H9 (cell line): ENCODE measurements around the gene TTN. TPM values are rescaled to one million over a fixed set of nuclear protein-coding genes. Genes with fewer than 3 reads are reported as not detected.

ENCODE experiments used
- DNase-seq: peaks from one replicate; pipeline ENCODE4 v3.0.0-alpha.2; 2017
- H2AFZ ChIP-seq: one replicate; pipeline ENCODE4 v1.6.1; 2013; ENCODE audit warnings: mild to moderate bottlenecking, low read length, control low read depth, moderate library complexity
- H2AK5ac ChIP-seq: 2 replicates; pipeline ENCODE4 v1.6.1; 2013; ENCODE audit warnings: low read length, control low read depth, mixed read lengths; ENCODE audit not compliant: insufficient read length
- H2BK120ac ChIP-seq: one replicate; pipeline ENCODE4 v1.6.1; 2013; ENCODE audit warnings: low read depth, mild to moderate bottlenecking, low read length, control low read depth, inconsistent platforms; ENCODE audit not compliant: poor library complexity, severe bottlenecking
- H2BK12ac ChIP-seq: 2 replicates; pipeline ENCODE4 v1.6.1; 2013; ENCODE audit warnings: low read length, control low read depth, mixed read lengths, low read depth; ENCODE audit not compliant: insufficient read length
- H2BK15ac ChIP-seq: 2 replicates; pipeline ENCODE4 v1.6.1; 2013; ENCODE audit warnings: low read depth, low read length, control low read depth
- H2BK20ac ChIP-seq: one replicate; pipeline ENCODE4 v1.6.1; 2013; ENCODE audit warnings: low read depth, mild to moderate bottlenecking, low read length, control low read depth, inconsistent platforms; ENCODE audit not compliant: poor library complexity, severe bottlenecking
- H2BK5ac ChIP-seq: 2 replicates; pipeline ENCODE4 v1.6.1; 2013; ENCODE audit warnings: low read length, control low read depth, mixed read lengths; ENCODE audit not compliant: insufficient read length
- H3K14ac ChIP-seq: 2 replicates; pipeline ENCODE4 v1.6.1; 2013; ENCODE audit warnings: low read length, control low read depth; ENCODE audit not compliant: insufficient read depth
- H3K18ac ChIP-seq: 2 replicates; pipeline ENCODE4 v1.6.1; 2013; ENCODE audit warnings: low read depth, mild to moderate bottlenecking, mixed read lengths, low read length, control low read depth; ENCODE audit not compliant: insufficient read length
- H3K23ac ChIP-seq: 2 replicates; pipeline ENCODE4 v1.6.1; 2013; ENCODE audit warnings: low read length, control low read depth, mixed read lengths, low read depth; ENCODE audit not compliant: insufficient read length
- H3K23me2 ChIP-seq: 2 replicates; pipeline ENCODE4 v1.6.1; 2013; ENCODE audit warnings: low read depth, mild to moderate bottlenecking, mixed read lengths, low read length, control low read depth; ENCODE audit not compliant: insufficient read length, poor library complexity, severe bottlenecking
- H3K27ac ChIP-seq: 2 replicates; pipeline ENCODE4 v1.5.1; 2013; ENCODE audit warnings: low read length, control low read depth, mixed read lengths, low read depth; ENCODE audit not compliant: insufficient read length
- H3K27me3 ChIP-seq: 2 replicates; pipeline ENCODE4 v1.6.1; 2013; ENCODE audit warnings: low read length, control low read depth, inconsistent platforms; ENCODE audit not compliant: insufficient read depth
- H3K4ac ChIP-seq: 2 replicates; pipeline ENCODE4 v1.6.1; 2013; ENCODE audit warnings: low read depth, mild to moderate bottlenecking, control low read depth, inconsistent platforms, low read length, moderate library complexity
- H3K4me1 ChIP-seq: 2 replicates; pipeline ENCODE4 v1.6.1; 2013; ENCODE audit warnings: low read length, control low read depth, inconsistent platforms; ENCODE audit not compliant: insufficient read depth
- H3K4me2 ChIP-seq: 2 replicates; pipeline ENCODE4 v1.6.1; 2013; ENCODE audit warnings: low read length, control low read depth, mixed read lengths; ENCODE audit not compliant: insufficient read length, insufficient read depth
- H3K56ac ChIP-seq: 2 replicates; pipeline ENCODE4 v1.6.1; 2013; ENCODE audit warnings: low read depth, mild to moderate bottlenecking, mixed read lengths, low read length, control low read depth; ENCODE audit not compliant: insufficient read length
- H3K79me1 ChIP-seq: 2 replicates; pipeline ENCODE4 v1.6.1; 2013; ENCODE audit warnings: low read depth, mild to moderate bottlenecking, moderate library complexity, low read length, control low read depth, inconsistent platforms; ENCODE audit not compliant: insufficient read depth, poor library complexity, severe bottlenecking
- H3K79me2 ChIP-seq: 2 replicates; pipeline ENCODE4 v1.6.1; 2013; ENCODE audit warnings: low read length, control low read depth, inconsistent platforms; ENCODE audit not compliant: insufficient read depth
- H3K9ac ChIP-seq: 2 replicates; pipeline ENCODE4 v1.6.1; 2013; ENCODE audit warnings: low read length, control low read depth, mixed read lengths; ENCODE audit not compliant: insufficient read length; ENCODE audit errors: extremely low read depth
- H3K9me3 ChIP-seq: one replicate; pipeline ENCODE4 v1.6.1; 2013; ENCODE audit warnings: low read depth, low read length, inconsistent platforms; ENCODE audit not compliant: control insufficient read depth
- H3T11ph ChIP-seq: one replicate; pipeline ENCODE4 v1.6.1; 2013; ENCODE audit warnings: mild to moderate bottlenecking, low read length, control low read depth, inconsistent platforms
- H4K20me1 ChIP-seq: one replicate; pipeline ENCODE4 v1.6.1; 2013; ENCODE audit not compliant: control insufficient read depth, insufficient read length, insufficient read depth
- H4K5ac ChIP-seq: 2 replicates; pipeline ENCODE4 v1.6.1; 2013; ENCODE audit warnings: low read depth, mild to moderate bottlenecking, mixed read lengths, low read length, control low read depth; ENCODE audit not compliant: insufficient read length
- H4K8ac ChIP-seq: replicated peaks from 2 replicates; pipeline ENCODE4 v1.6.1; 2013; ENCODE audit warnings: low read length, control low read depth, mixed read lengths, low read depth; ENCODE audit not compliant: insufficient read length
- H4K91ac ChIP-seq: 2 replicates; pipeline ENCODE4 v1.6.1; 2013; ENCODE audit warnings: low read depth, mild to moderate bottlenecking, moderate library complexity, mixed read lengths, low read length, control low read depth; ENCODE audit not compliant: insufficient read length
- H3K27ac Mint-ChIP-seq, 3 experiments: 2 replicates in 2 of 3; 3 replicates in 1 of 3; pipeline ENCODE4 v1.8.0; 2020 to 2021; ENCODE audit warnings: mixed read lengths in 3 of 3, mild to moderate bottlenecking in 1 of 3, moderate library complexity in 1 of 3
- H3K27me3 Mint-ChIP-seq: 2 replicates; pipeline ENCODE4 v1.8.0; 2021; ENCODE audit warnings: low read depth, mild to moderate bottlenecking, moderate library complexity, mixed read lengths
- H3K36me3 Mint-ChIP-seq, 3 experiments: 2 replicates in 2 of 3; 3 replicates in 1 of 3; pipeline ENCODE4 v1.8.0; 2020 to 2021; ENCODE audit warnings: low read depth in 3 of 3, mixed read lengths in 3 of 3; ENCODE audit not compliant: insufficient read depth in 1 of 3
- H3K4me1 Mint-ChIP-seq, 2 experiments: 2 replicates each; pipeline ENCODE4 v1.8.0; 2020; ENCODE audit warnings: mixed read lengths in 2 of 2
- H3K4me3 Mint-ChIP-seq, 2 experiments: 2 replicates in 1 of 2; 3 replicates in 1 of 2; pipeline ENCODE4 v1.8.0; 2020 to 2021; ENCODE audit warnings: mild to moderate bottlenecking in 2 of 2, mixed read lengths in 2 of 2, moderate library complexity in 1 of 2
- H3K9me3 Mint-ChIP-seq, 2 experiments: 2 replicates in 1 of 2; 3 replicates in 1 of 2; pipeline ENCODE4 v1.8.0; 2020; ENCODE audit warnings: mild to moderate bottlenecking in 2 of 2, mixed read lengths in 2 of 2, moderate library complexity in 1 of 2
- CTCF ChIP-seq: fragments of 200-600 bp; sonication (generic); conservative IDR thresholded peaks from 3 replicates; pipeline ENCODE4 v1.8.0; 2021; ENCODE audit warnings: antibody characterized with exemption, mild to moderate bottlenecking
- WGBS: extraction: QIAGEN DNeasy Blood & Tissue Kit; methylation state at CpG from one replicate; pipeline ENCODE4 v1.1.7; 2013; ENCODE audit warnings: missing lambda C conversion rate, low lambda C conversion rate, mixed read lengths; ENCODE audit not compliant: insufficient read length; ENCODE audit errors: extremely low coverage; 5-methylcytosine and 5-hydroxymethylcytosine counted together
- long read RNA-seq: library from polyadenylated mRNA; unstranded; transcript quantifications from one replicate; pipeline ENCODE4 v2.0.0, GENCODE V29; 2020
- total RNA-seq: library from RNA; stranded (reverse); gene quantifications from 2 replicates; pipeline ENCODE4 v1.2.1, GENCODE V29; 2021

Gene TTN
- 0.59 and 0.70 TPM in 2 replicates for total RNA-seq
- long read RNA-seq, partial matches to known transcripts = 0 of 3 reads
- long read RNA-seq, other reads (novel, unspliced or antisense) = 3 of 3 reads

GRCh38 chr2:178807227-178808008 is at the start of gene TTN:
TSS of gene TTN (minus strand) at chr2:178807423. CDS start at chr2:178804642, 2,781 bp downstream.
- H3K4me1 ChIP-seq = no peaks in the 10 kb centered on the region
- H3K23me2 ChIP-seq = no peaks in the 10 kb centered on the region
- no peak within 1 kb of the TSS for H2BK120ac ChIP-seq

More at GRCh38 chr2:178807227-178808008, at the start of gene TTN:
- Histone ChIP-seq H3K27me3 (no peaks in the 10 kb centered on the region), H3K79me2 (no peaks in the 10 kb centered on the region), H3K14ac (no peak within 1 kb of the TSS), H4K5ac (no peak within 1 kb of the TSS), H3K56ac (no peak within 1 kb of the TSS), H2BK5ac (no peak within 1 kb of the TSS), H2BK12ac (no peak within 1 kb of the TSS), H2AK5ac (no peak within 1 kb of the TSS), H3K27ac (no peak within 1 kb of the TSS), H2AFZ (no peak within 1 kb of the TSS), H3K4me2 (no peak within 1 kb of the TSS), H4K8ac (no peak within 1 kb of the TSS), H4K20me1 (no peaks in the 10 kb centered on the region), H3T11ph (no peak within 1 kb of the TSS), H3K9ac (no peak within 1 kb of the TSS), H2BK15ac (no peak within 1 kb of the TSS), H3K18ac (no peak within 1 kb of the TSS), H3K9me3 (no peaks in the 10 kb centered on the region), H3K23ac (no peak within 1 kb of the TSS), H3K4ac (no peak within 1 kb of the TSS), H3K79me1 (no peaks in the 10 kb centered on the region), H4K91ac (no peak within 1 kb of the TSS), H2BK20ac (no peak within 1 kb of the TSS)
- H3K9me3 Mint-ChIP-seq = no peaks in the 10 kb centered on the region
- H3K4me1 Mint-ChIP-seq = no peaks in the 10 kb centered on the region
- no peaks in the 10 kb centered on the region for H3K27me3 Mint-ChIP-seq
- H3K36me3 Mint-ChIP-seq = no peaks in the 10 kb centered on the region
- no peak for DNase-seq
- H3K4me3 Mint-ChIP-seq = no peak within 1 kb of the TSS
- no peak for TF ChIP-seq CTCF
- no peak within 1 kb of the TSS for H3K27ac Mint-ChIP-seq
- WGBS = no CpG with 5 or more reads among the region's 10 CpGs
